GM12878 (cell line): ENCODE results near the gene STARD5. TPM values are rescaled to one million over a fixed set of nuclear protein-coding genes. Genes with fewer than 3 reads are reported as not detected.
A peak's percentile ranks its signal among the peaks of the same experiment; 100 is the strongest.

Experiments
- ATAC-seq: fragments of 200-7000 bp; cut with Tn5 transposase; 3 replicates; pipeline ENCODE4 v1.9.1; 2020; ENCODE audit warnings: mild to moderate bottlenecking, moderate library complexity
- BruUV-seq: library from RNA; stranded (reverse); fragments of 400-500 nt; replicated peaks from 2 replicates; lab custom pipeline; 2021; lab: Mats Ljungman, UMichigan
- CTCF ChIA-PET: fragments of 300-600 bp; sonication (Branson Sonifier 250); formaldehyde crosslinking; extraction: SDS; loops from one replicate; lab custom pipeline; 2021; ENCODE audit warnings: inconsistent platforms; lab: Yijun Ruan, JAX
- POLR2A ChIA-PET: fragments of 350-600 bp; formaldehyde crosslinking; extraction: SDS; loops from one replicate; lab custom pipeline; 2021; ENCODE audit warnings: inconsistent platforms; lab: Charles Lee
- RAD21 ChIA-PET: fragments of 300-600 bp; sonication (Branson Sonifier 250); formaldehyde crosslinking; loops from one replicate; lab custom pipeline; 2023; ENCODE audit warnings: antibody characterized with exemption; ENCODE audit not compliant: unreplicated experiment; lab: Charles Lee
- SMC1A ChIA-PET: fragments of 300-600 bp; sonication (Branson Sonifier 250); formaldehyde crosslinking; loops from one replicate; lab custom pipeline; 2023; ENCODE audit not compliant: unreplicated experiment, uncharacterized antibody; lab: Charles Lee
- DNase-seq: peaks from one replicate; pipeline ENCODE4 v3.0.0-alpha.2; 2011; ENCODE audit warnings: low read depth, low spot score
- FAIRE-seq: peaks from 3 replicates; lab custom pipeline; 2011; peaks lifted over from hg19 to GRCh38; lab: Jason Lieb, UNC
- H2AFZ ChIP-seq: 2 replicates; pipeline ENCODE4 v1.6.0; 2011; ENCODE audit warnings: low read depth, low read length, control low read depth; ENCODE audit not compliant: control insufficient read depth
- H3K27ac ChIP-seq: 2 replicates; pipeline ENCODE4 v1.5.1; 2011; ENCODE audit warnings: control low read depth; ENCODE audit not compliant: control insufficient read depth, insufficient read depth
- H3K27me3 ChIP-seq, 2 experiments: replicated peaks in 1 of 2; 2 replicates each; pipeline versions ENCODE4 v1.6.0 to v1.6.1; 2011; ENCODE audit warnings: low read length in 1 of 2; ENCODE audit not compliant: control insufficient read depth in 2 of 2, insufficient read depth in 2 of 2
- H3K36me3 ChIP-seq, 2 experiments: 2 replicates each; pipeline ENCODE4 v1.5.1; 2011; ENCODE audit warnings: low read length in 1 of 2; ENCODE audit not compliant: control insufficient read depth in 2 of 2, insufficient read depth in 2 of 2
- H3K4me1 ChIP-seq: 2 replicates; pipeline ENCODE4 v1.6.1; 2011; ENCODE audit warnings: mild to moderate bottlenecking, low read length, moderate library complexity, mixed read lengths; ENCODE audit not compliant: control insufficient read depth, insufficient read depth
- H3K4me2 ChIP-seq: 2 replicates; pipeline ENCODE4 v1.6.0; 2011; ENCODE audit warnings: control low read depth; ENCODE audit not compliant: control insufficient read depth, insufficient read depth
- H3K4me3 ChIP-seq: fragments of 200-600 bp; sonication (generic); 2 replicates; pipeline ENCODE4 v1.5.1; 2016
- H3K79me2 ChIP-seq: 2 replicates; pipeline ENCODE4 v1.6.0; 2011; ENCODE audit warnings: low read length; ENCODE audit not compliant: control insufficient read depth, insufficient read depth
- H3K9ac ChIP-seq: 2 replicates; pipeline ENCODE4 v1.8.0; 2011; ENCODE audit warnings: low read length, control low read depth, mixed read lengths; ENCODE audit not compliant: control insufficient read depth, insufficient read depth
- H3K9me3 ChIP-seq: replicated peaks from 3 replicates; pipeline ENCODE4 v1.5.1; 2011; ENCODE audit warnings: mild to moderate bottlenecking, low read length; ENCODE audit not compliant: control insufficient read depth, insufficient read depth
- H4K20me1 ChIP-seq: 2 replicates; pipeline ENCODE4 v1.6.0; 2011; ENCODE audit not compliant: control insufficient read depth, insufficient read depth
- ATF7 ChIP-seq: fragments of 450-650 bp; IDR thresholded peaks from 2 replicates; pipeline ENCODE4 v1.6.1; 2016; ENCODE audit warnings: low read depth, mild to moderate bottlenecking
- WGBS: methylation state at CpG from one replicate; pipeline ENCODE4 v1.1.6; 2016; ENCODE audit warnings: low lambda C conversion rate; ENCODE audit not compliant: insufficient replicate concordance, insufficient coverage; ENCODE audit errors: missing lambda C conversion rate; 5-methylcytosine and 5-hydroxymethylcytosine counted together
- in situ Hi-C: fragments of 300-500 bp; cut with MboI; formaldehyde crosslinking; loops from 9 replicates; pipeline ENCODE4 v1.14.3; 2018; ENCODE audit warnings: mixed read lengths
- intact Hi-C: fragments of 100-400 bp; cut with micrococcal nuclease; formaldehyde crosslinking; loops from one replicate; pipeline ENCODE4 v1.14.2; 2022; ENCODE audit not compliant: unreplicated experiment
- polyA plus RNA-seq, 11 experiments: library from polyadenylated mRNA; depleted of rRNA in 4 of 11; unstranded in 6 of 11; stranded (reverse) in 5 of 11; fragments of >200 nt; fragmentation: Nextera tagmentation in 4 of 11; fragmentation: Illumina TruSeq in 1 of 11; extraction: Ambion mirVana in 4 of 11; extraction: Trizol in 1 of 11; gene quantifications; 1 replicate in 1 of 11; 2 replicates in 10 of 11; pipeline versions ENCODE4 v1.2.1 to v1.2.3, GENCODE V29; 2011 to 2016; ENCODE audit warnings: inconsistent platforms in 2 of 11, missing spikeins in 2 of 11, low read depth in 1 of 11
- total RNA-seq, 4 experiments: library from RNA; depleted of rRNA in 3 of 4; stranded (reverse); fragments of >200 nt in 3 of 4; fragmentation: Illumina TruSeq in 1 of 4; extraction: Trizol in 1 of 4; gene quantifications; 2 replicates each; pipeline versions ENCODE4 v1.2.1 to v1.2.3, GENCODE V29; 2013 to 2021
- TF ChIP-seq, protein P1 (sequence below): fragments of 450-650 bp; IDR thresholded peaks from 2 replicates; pipeline ENCODE4 v1.6.1; 2017; ENCODE audit warnings: mild to moderate bottlenecking, moderate library complexity

Gene STARD5
- total and polyA plus RNA-seq, 10 of the 15 experiments (the other 5 are each of a cell fraction or from before 2014, with no cell fraction given) = 2.3 to 9.4 (median 4.7) TPM

DNA sequence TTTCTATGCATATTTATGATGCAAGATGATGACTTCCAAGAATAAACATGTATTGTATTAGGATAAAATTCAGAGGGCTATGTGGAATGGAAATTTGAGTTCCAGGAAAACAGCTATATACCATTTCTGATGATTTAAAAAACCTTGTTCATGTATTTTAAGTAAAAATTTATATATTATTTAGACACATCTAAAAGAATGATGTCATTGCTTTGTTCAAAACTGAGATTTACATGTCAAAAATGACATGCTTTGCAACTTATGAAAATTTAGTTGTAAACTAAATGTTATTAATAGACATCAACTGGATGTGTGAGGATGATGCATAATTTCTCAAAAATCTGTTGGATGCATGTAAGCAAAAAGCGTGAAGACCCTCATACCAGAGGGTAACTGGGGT is 2.3 kb downstream of the STARD5 start:
- Histone ChIP-seq H3K36me3 (peaks cover 2 to 5% of the 10 kb centered on the region in 2 experiments; a peak in 1 of 4 replicates), H3K9me3 (no peaks in the 10 kb centered on the region), H3K4me1 (peaks cover 19% of the 10 kb centered on the region), H3K9ac (no peak overlapping the region), H3K27me3 (no peaks in the 10 kb centered on the region), H2AFZ (no peak overlapping the region), H3K4me3 (no peak overlapping the region), H3K4me2 (peak overlapping the region; percentile 79; the same call in 1 of the 2 replicates), H3K27ac (no peak overlapping the region), H4K20me1 (no peaks in the 10 kb centered on the region), H3K79me2 (peaks cover 4% of the 10 kb centered on the region)
- in situ Hi-C loops = no loop called here
- TF ChIP-seq ATF7 = peak; percentile 46; the same call in 1 of the 2 replicates
- TF ChIP-seq, protein P1, sequence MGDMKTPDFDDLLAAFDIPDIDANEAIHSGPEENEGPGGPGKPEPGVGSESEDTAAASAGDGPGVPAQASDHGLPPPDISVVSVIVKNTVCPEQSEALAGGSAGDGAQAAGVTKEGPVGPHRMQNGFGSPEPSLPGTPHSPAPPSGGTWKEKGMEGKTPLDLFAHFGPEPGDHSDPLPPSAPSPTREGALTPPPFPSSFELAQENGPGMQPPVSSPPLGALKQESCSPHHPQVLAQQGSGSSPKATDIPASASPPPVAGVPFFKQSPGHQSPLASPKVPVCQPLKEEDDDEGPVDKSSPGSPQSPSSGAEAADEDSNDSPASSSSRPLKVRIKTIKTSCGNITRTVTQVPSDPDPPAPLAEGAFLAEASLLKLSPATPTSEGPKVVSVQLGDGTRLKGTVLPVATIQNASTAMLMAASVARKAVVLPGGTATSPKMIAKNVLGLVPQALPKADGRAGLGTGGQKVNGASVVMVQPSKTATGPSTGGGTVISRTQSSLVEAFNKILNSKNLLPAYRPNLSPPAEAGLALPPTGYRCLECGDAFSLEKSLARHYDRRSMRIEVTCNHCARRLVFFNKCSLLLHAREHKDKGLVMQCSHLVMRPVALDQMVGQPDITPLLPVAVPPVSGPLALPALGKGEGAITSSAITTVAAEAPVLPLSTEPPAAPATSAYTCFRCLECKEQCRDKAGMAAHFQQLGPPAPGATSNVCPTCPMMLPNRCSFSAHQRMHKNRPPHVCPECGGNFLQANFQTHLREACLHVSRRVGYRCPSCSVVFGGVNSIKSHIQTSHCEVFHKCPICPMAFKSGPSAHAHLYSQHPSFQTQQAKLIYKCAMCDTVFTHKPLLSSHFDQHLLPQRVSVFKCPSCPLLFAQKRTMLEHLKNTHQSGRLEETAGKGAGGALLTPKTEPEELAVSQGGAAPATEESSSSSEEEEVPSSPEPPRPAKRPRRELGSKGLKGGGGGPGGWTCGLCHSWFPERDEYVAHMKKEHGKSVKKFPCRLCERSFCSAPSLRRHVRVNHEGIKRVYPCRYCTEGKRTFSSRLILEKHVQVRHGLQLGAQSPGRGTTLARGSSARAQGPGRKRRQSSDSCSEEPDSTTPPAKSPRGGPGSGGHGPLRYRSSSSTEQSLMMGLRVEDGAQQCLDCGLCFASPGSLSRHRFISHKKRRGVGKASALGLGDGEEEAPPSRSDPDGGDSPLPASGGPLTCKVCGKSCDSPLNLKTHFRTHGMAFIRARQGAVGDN = no peak
- ATAC-seq (no peak), DNase-seq (no peak), FAIRE-seq (no peak)
- CTCF ChIA-PET = interaction anchor here (0.6 to 1.9 kb wide), 5 partner anchors 17 to 877 kb away, joined by 3 to 7 read pairs (median 3); no protein-coding TSS in a partner anchor
- POLR2A ChIA-PET = interaction anchor here (0.9 to 4.2 kb wide), 2 partner anchors 13 to 29 kb away, joined by 3 to 25 read pairs; no protein-coding TSS in a partner anchor
- RAD21 ChIA-PET = interaction anchor here (1.0 to 1.5 kb wide), 3 partner anchors 15 to 47 kb away, joined by 3 to 4 read pairs (median 3); no protein-coding TSS in a partner anchor
- BruUV-seq = no TSS peak
- WGBS = 100% methylated on average over 1 of the region's 1 CpG
- SMC1A ChIA-PET = interaction anchor here (0.8 to 2.9 kb wide), 7 partner anchors 12 to 302 kb away, joined by 3 to 21 read pairs (median 4); no protein-coding TSS in a partner anchor
- intact Hi-C loops = loop anchor here (5.0 kb wide), 1 partner anchor 624 kb away; the partner anchor contains the start of gene ABHD17C
